PFSK-1 (cell line): ENCODE results near the gene NOP14. TPM values are rescaled to one million over a fixed set of nuclear protein-coding genes. Genes with fewer than 3 reads are reported as not detected.
A peak's percentile ranks its signal among the peaks of the same experiment; 100 is the strongest.

Source experiments
- FOXP2 ChIP-seq: optimal IDR thresholded peaks from 2 replicates; pipeline ENCODE3; 2011; ENCODE audit warnings: borderline replicate concordance, control low read depth, inconsistent platforms; ENCODE audit not compliant: insufficient read depth; ENCODE audit errors: extremely low read length, extremely low read depth
- POLR2AphosphoS5 ChIP-seq: IDR thresholded peaks from 2 replicates; pipeline ENCODE4 v1.6.1; 2012; ENCODE audit warnings: low read depth, mild to moderate bottlenecking, control low read depth, low read length, moderate library complexity
- SIN3A ChIP-seq: IDR thresholded peaks from 2 replicates; pipeline ENCODE4 v1.6.1; 2012; ENCODE audit warnings: mild to moderate bottlenecking, low read length, moderate library complexity, borderline replicate concordance; ENCODE audit not compliant: insufficient read depth
- TAF1 ChIP-seq: IDR thresholded peaks from 2 replicates; pipeline ENCODE4 v1.6.1; 2012; ENCODE audit warnings: low read length, control low read depth, borderline replicate concordance; ENCODE audit not compliant: insufficient read depth
- polyA plus RNA-seq: library from polyadenylated mRNA; unstranded; fragments of >200 nt; gene quantifications from one replicate; pipeline ENCODE4 v1.2.1, GENCODE V29; 2012; ENCODE audit warnings: low read depth, missing spikeins; ENCODE audit not compliant: insufficient read length
- TF ChIP-seq, protein P1 (sequence below), 2 experiments: IDR thresholded peaks; 2 replicates each; pipeline versions ENCODE4 v1.6.1 to v1.8.0; 2011 to 2012; ENCODE audit warnings: low read depth in 2 of 2, low read length in 2 of 2, control low read depth in 1 of 2, inconsistent platforms in 1 of 2, mild to moderate bottlenecking in 1 of 2, moderate library complexity in 1 of 2; ENCODE audit not compliant: insufficient read depth in 1 of 2

Gene NOP14
- 46.4 TPM for polyA plus RNA-seq

DNA sequence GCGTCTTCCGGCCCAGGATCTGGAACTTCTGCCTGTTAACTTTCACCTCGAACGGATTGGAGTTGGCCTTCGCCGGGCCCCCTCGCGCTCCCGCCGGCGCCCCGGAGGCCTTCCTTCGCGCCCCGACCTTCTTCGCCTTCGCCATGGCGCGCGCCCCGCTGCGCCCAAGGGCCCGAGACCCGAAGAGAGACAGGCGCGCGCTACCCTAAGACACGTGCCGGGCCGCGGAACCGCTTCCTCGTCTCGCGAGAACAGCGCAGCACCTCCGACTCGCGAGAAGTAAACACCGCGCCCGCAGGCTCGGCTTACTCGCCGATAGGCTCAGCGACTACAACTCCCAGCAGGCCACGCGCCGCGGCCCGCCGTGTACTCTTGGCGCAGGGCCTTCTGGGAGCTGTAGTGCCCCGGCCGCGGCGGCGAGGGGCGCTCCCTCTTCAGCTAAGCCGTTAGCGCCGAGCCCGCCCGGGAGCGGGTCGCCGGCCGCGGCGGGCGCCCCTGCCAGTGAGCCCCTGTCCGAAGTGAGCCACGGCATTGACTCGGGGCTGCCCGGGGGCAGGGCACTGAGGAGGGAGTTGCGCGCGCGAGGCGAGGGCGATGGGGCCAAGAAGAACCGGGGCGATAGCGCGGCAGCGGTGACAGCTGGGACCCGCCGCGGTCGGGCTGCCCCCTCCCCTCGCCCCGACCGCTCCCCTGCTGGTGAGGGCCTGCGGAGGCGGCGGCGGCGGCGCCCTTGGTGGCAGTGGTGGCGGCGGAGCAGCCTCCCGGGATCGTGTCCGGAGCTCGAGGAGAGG, at the start of gene NOP14, which contains the start of gene GRK4:
Gene NOP14, minus strand, starts transcription at position 232 of the 791 bp plus-strand sequence. Its CDS starts 87 bp downstream, at position 145.
Gene GRK4, plus strand, starts transcription at position 397 of the 791 bp plus-strand sequence. CDS start 500 bp downstream, outside the sequence.
- TF ChIP-seq SIN3A = peak; percentile 98; the same call in 1 of the 2 replicates
- peak; percentile 85; the same call in 1 of the 2 replicates for TF ChIP-seq TAF1
- TF ChIP-seq, protein P1, sequence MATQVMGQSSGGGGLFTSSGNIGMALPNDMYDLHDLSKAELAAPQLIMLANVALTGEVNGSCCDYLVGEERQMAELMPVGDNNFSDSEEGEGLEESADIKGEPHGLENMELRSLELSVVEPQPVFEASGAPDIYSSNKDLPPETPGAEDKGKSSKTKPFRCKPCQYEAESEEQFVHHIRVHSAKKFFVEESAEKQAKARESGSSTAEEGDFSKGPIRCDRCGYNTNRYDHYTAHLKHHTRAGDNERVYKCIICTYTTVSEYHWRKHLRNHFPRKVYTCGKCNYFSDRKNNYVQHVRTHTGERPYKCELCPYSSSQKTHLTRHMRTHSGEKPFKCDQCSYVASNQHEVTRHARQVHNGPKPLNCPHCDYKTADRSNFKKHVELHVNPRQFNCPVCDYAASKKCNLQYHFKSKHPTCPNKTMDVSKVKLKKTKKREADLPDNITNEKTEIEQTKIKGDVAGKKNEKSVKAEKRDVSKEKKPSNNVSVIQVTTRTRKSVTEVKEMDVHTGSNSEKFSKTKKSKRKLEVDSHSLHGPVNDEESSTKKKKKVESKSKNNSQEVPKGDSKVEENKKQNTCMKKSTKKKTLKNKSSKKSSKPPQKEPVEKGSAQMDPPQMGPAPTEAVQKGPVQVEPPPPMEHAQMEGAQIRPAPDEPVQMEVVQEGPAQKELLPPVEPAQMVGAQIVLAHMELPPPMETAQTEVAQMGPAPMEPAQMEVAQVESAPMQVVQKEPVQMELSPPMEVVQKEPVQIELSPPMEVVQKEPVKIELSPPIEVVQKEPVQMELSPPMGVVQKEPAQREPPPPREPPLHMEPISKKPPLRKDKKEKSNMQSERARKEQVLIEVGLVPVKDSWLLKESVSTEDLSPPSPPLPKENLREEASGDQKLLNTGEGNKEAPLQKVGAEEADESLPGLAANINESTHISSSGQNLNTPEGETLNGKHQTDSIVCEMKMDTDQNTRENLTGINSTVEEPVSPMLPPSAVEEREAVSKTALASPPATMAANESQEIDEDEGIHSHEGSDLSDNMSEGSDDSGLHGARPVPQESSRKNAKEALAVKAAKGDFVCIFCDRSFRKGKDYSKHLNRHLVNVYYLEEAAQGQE (IDR thresholded peaks at IDR 0.05; ENCODE audit: insufficient read depth in 1 of 2, low read depth in 2 of 2, low read length in 2 of 2) = peak in 1 of 2 experiments; percentile 37; a peak in 1 of 4 replicates
- TF ChIP-seq POLR2AphosphoS5 = peak; percentile 87
- TF ChIP-seq FOXP2 = peak; percentile 100

DNA sequence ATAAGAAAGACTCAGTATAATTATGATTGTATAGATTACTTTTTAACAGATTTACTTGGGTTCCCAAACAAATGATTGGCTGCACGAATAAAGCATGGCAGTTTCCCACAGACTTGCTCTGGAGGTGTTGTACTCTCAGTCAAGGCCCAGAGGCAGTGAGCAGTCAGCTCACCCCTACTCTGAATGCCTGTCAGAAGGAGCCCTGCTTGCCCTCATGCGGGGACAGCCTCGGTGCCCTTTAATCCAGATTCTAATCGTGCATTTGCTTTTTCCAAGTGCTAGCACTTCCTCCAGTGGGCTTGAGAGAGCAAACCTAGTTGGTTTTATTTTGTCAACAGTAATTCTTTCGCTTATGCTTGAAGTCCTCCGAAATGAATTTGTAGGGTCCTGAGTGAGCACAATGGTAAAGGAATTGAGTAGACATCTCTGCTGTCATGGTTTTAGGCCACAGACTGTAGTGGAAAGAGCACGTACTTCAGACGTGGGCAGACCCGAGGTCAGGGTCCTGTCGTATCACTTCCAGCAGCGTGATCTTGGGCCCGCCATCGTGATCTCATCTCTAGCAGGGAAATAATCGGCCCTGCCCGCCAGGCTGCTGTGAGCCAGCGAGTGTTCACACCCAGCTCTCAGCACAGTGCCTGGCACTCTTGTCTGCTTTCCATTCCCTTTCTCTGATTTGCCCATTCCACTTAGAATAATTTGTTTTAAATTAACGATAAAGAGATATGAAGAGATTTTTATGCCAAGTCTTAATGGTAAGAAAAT, 48.4 kb upstream of the NOP14 start:
- TF ChIP-seq SIN3A (no peak), TAF1 (no peak), FOXP2 (no peak), POLR2AphosphoS5 (no peak)
- TF ChIP-seq, protein P1 (IDR thresholded peaks at IDR 0.05; ENCODE audit: insufficient read depth in 1 of 2, low read depth in 2 of 2, low read length in 2 of 2) = no peak

DNA sequence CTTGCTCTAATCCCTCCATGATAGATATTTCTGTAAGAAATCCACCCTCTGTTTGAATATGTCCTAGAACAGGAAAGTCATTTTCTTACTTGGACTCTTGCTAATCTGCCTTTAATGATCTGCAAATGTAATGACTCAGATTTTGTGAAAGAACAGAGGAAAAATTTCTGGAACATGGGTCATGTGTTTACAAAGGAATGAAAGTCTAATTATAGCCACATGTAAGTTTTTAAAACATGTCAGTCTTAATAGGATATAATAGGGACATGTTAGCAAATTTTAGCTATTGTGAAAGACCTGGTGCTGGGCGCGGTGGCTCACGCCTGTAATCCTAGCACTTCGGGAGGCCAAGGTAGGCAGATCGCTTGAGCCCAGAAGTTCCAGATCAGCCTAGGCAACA, 47.8 kb upstream of the NOP14 start:
- TF ChIP-seq, protein P1 (IDR thresholded peaks at IDR 0.05; ENCODE audit: insufficient read depth in 1 of 2, low read depth in 2 of 2, low read length in 2 of 2) = no peak
- no peak for TF ChIP-seq POLR2AphosphoS5

DNA sequence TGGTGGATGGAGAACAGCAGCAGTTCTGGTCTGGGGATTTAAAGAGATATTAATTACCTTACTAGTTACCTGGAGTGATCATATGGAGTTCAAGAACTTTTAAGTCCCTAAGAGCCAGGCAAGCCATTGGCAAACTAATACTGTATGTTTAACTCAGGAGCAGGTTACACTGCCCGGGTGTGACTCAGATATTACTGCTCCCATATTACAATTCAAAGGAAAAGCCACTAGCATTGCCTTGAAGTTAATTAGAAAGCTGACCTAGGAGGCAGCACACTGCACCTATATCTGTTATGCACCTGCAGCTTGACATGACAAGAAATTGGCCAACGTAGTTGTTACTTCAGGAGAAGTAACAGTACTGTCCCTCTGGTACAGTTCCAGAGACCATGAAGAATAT, 47.4 kb upstream of the NOP14 start:
- TF ChIP-seq TAF1 (no peak), POLR2AphosphoS5 (no peak), FOXP2 (no peak), SIN3A (no peak)
- TF ChIP-seq, protein P1 (IDR thresholded peaks at IDR 0.05; ENCODE audit: insufficient read depth in 1 of 2, low read depth in 2 of 2, low read length in 2 of 2) = no peak

DNA sequence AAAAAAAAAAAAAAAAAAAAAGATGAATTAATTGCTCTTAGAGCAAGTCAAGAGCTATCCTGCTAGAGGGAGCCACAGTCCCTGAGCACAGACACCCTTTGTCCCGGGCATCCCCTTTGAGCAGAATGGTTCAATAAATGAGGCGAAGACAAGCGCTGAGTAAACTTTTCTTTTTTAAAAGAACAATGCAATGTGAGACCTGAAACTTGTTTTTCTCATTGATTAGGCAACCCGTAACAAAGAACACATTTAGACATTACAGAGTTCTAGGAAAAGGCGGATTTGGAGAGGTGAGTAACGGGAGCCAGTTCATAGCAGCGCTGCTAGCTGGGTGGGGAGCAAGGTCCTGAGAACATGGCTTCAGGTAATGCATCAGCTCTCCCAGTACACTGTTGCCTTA, 46.2 kb upstream of the NOP14 start:
- TF ChIP-seq FOXP2 = no peak
- TF ChIP-seq POLR2AphosphoS5 = no peak
- TF ChIP-seq SIN3A = no peak
- no peak for TF ChIP-seq TAF1
- TF ChIP-seq, protein P1 (IDR thresholded peaks at IDR 0.05; ENCODE audit: insufficient read depth in 1 of 2, low read depth in 2 of 2, low read length in 2 of 2) = no peak
